HepG2 (cell line): ENCODE data around the gene HIF1AN. TPM values are rescaled to one million over a fixed set of nuclear protein-coding genes. Genes with fewer than 3 reads are reported as not detected.

ENCODE experiments used
- CERS6 ChIP-seq: sonication (generic); formaldehyde crosslinking; IDR thresholded peaks from 2 replicates; pipeline ENCODE4 v1.5.0; 2020; ENCODE audit warnings: missing genetic modification reagents
- FOXO1 ChIP-seq: sonication (generic); formaldehyde crosslinking; IDR thresholded peaks from 2 replicates; pipeline ENCODE4 v1.4.0; 2020; ENCODE audit warnings: missing genetic modification reagents
- KDM1A ChIP-seq: IDR thresholded peaks from 2 replicates; pipeline ENCODE4 v1.6.1; 2016; ENCODE audit warnings: missing compliant biosample characterization
- KMT2B ChIP-seq: IDR thresholded peaks from 2 replicates; pipeline ENCODE4 v1.6.1; 2016; ENCODE audit warnings: missing genetic modification reagents, missing compliant biosample characterization
- MATR3 ChIP-seq: sonication (generic); formaldehyde crosslinking; IDR thresholded peaks from 2 replicates; pipeline ENCODE4 v1.4.0; 2020; ENCODE audit warnings: missing genetic modification reagents
- PHB2 ChIP-seq: fragments of 450-650 bp; IDR thresholded peaks from 2 replicates; pipeline ENCODE4 v1.6.1; 2018; ENCODE audit not compliant: partially characterized antibody
- SETDB1 ChIP-seq: sonication (generic); formaldehyde crosslinking; IDR thresholded peaks from 2 replicates; pipeline ENCODE4 v1.5.1; 2020; ENCODE audit warnings: missing genetic modification reagents, mild to moderate bottlenecking, borderline replicate concordance
- SP2 ChIP-seq: sonication (generic); formaldehyde crosslinking; IDR thresholded peaks from 2 replicates; pipeline ENCODE4 v1.5.1; 2020; ENCODE audit warnings: mild to moderate bottlenecking, missing genetic modification reagents
- SPEN ChIP-seq: sonication (generic); formaldehyde crosslinking; IDR thresholded peaks from 2 replicates; pipeline ENCODE4 v1.5.1; 2020; ENCODE audit warnings: low read depth, mild to moderate bottlenecking, missing genetic modification reagents
- TBL1XR1 ChIP-seq: fragments of 150-350 bp; IDR thresholded peaks from 2 replicates; pipeline ENCODE4 v1.6.1; 2014; ENCODE audit warnings: borderline replicate concordance, low read length; ENCODE audit not compliant: partially characterized antibody
- TBX3 ChIP-seq: fragments of 450-650 bp; IDR thresholded peaks from 2 replicates; pipeline ENCODE4 v1.6.1; 2017; ENCODE audit warnings: antibody characterized with exemption, mild to moderate bottlenecking, inconsistent platforms, borderline replicate concordance
- ZC3H4 ChIP-seq: sonication (generic); formaldehyde crosslinking; IDR thresholded peaks from 2 replicates; pipeline ENCODE4 v1.4.0; 2020; ENCODE audit warnings: missing genetic modification reagents, borderline replicate concordance
- ZIK1 ChIP-seq: sonication (generic); formaldehyde crosslinking; IDR thresholded peaks from 2 replicates; pipeline ENCODE4 v1.5.0; 2020; ENCODE audit warnings: mild to moderate bottlenecking, low read depth, missing genetic modification reagents, borderline replicate concordance
- ZMYM4 ChIP-seq: sonication (generic); formaldehyde crosslinking; IDR thresholded peaks from 2 replicates; pipeline ENCODE4 v1.8.1; 2023; ENCODE audit warnings: mild to moderate bottlenecking, missing genetic modification reagents
- ZNF124 ChIP-seq: sonication (generic); formaldehyde crosslinking; IDR thresholded peaks from 2 replicates; pipeline ENCODE4 v1.4.0; 2020; ENCODE audit warnings: missing genetic modification reagents
- ZNF547 ChIP-seq: sonication (generic); formaldehyde crosslinking; IDR thresholded peaks from 2 replicates; pipeline ENCODE4 v1.5.1; 2020; ENCODE audit warnings: mild to moderate bottlenecking, missing genetic modification reagents
- ZNF629 ChIP-seq: sonication (generic); formaldehyde crosslinking; conservative IDR thresholded peaks from 2 replicates; pipeline ENCODE4 v1.5.0; 2020; ENCODE audit warnings: missing genetic modification reagents
- ZNF720 ChIP-seq: sonication (generic); formaldehyde crosslinking; IDR thresholded peaks from 2 replicates; pipeline ENCODE4 v1.4.0; 2020; ENCODE audit warnings: missing genetic modification reagents
- ZNF772 ChIP-seq: sonication (generic); formaldehyde crosslinking; IDR thresholded peaks from 2 replicates; pipeline ENCODE4 v1.5.0; 2020; ENCODE audit warnings: mild to moderate bottlenecking, missing genetic modification reagents
- ZNF790 ChIP-seq: sonication (generic); formaldehyde crosslinking; IDR thresholded peaks from 2 replicates; pipeline ENCODE4 v1.8.0; 2022; ENCODE audit warnings: missing genetic modification reagents, mild to moderate bottlenecking, borderline replicate concordance
- ZSCAN22 ChIP-seq: sonication (generic); formaldehyde crosslinking; IDR thresholded peaks from 2 replicates; pipeline ENCODE4 v1.4.0; 2020; ENCODE audit warnings: mild to moderate bottlenecking, missing genetic modification reagents
- polyA plus RNA-seq, 8 experiments: library from polyadenylated mRNA; depleted of rRNA in 3 of 8; stranded (reverse) in 7 of 8; unstranded in 1 of 8; fragments of >200 nt; fragmentation: Illumina TruSeq in 4 of 8; extraction: Trizol in 4 of 8; gene quantifications; 2 replicates each; pipeline versions ENCODE4 v1.2.1 to v1.2.3, GENCODE V29; 2011 to 2016; ENCODE audit warnings: low read depth in 4 of 8, missing spikeins in 1 of 8, mixed read lengths in 1 of 8; ENCODE audit not compliant: insufficient read depth in 1 of 8
- total RNA-seq, 5 experiments: library from RNA; depleted of rRNA; stranded (reverse); fragments of >200 nt; fragmentation: Illumina TruSeq; extraction: Trizol; gene quantifications; 2 replicates each; pipeline ENCODE4 v1.2.3, GENCODE V29; 2016; ENCODE audit warnings: low read depth in 1 of 5
- TF ChIP-seq, protein P1 (sequence below): sonication (generic); formaldehyde crosslinking; IDR thresholded peaks from 2 replicates; pipeline ENCODE4 v1.4.0; 2020; ENCODE audit warnings: missing genetic modification reagents, borderline replicate concordance
- TF ChIP-seq, protein P2 (sequence below): IDR thresholded peaks from 2 replicates; pipeline ENCODE4 v1.6.1; 2016; ENCODE audit warnings: mild to moderate bottlenecking, missing biosample characterization, missing genetic modification reagents
- TF ChIP-seq, protein P3 (sequence below): sonication (generic); formaldehyde crosslinking; IDR thresholded peaks from 2 replicates; pipeline ENCODE4 v1.4.0; 2020; ENCODE audit warnings: missing genetic modification reagents

Gene HIF1AN
- total and polyA plus RNA-seq, 2 of the 13 experiments (the other 11 are each of a cell fraction or from before 2014, with no cell fraction given) = 8.6 to 10.7 TPM

GRCh38 chr10:100529475-100530298 is 6.1 kb upstream of the HIF1AN start, which contains the start of gene NDUFB8 (continued):
- TF ChIP-seq, protein P1, sequence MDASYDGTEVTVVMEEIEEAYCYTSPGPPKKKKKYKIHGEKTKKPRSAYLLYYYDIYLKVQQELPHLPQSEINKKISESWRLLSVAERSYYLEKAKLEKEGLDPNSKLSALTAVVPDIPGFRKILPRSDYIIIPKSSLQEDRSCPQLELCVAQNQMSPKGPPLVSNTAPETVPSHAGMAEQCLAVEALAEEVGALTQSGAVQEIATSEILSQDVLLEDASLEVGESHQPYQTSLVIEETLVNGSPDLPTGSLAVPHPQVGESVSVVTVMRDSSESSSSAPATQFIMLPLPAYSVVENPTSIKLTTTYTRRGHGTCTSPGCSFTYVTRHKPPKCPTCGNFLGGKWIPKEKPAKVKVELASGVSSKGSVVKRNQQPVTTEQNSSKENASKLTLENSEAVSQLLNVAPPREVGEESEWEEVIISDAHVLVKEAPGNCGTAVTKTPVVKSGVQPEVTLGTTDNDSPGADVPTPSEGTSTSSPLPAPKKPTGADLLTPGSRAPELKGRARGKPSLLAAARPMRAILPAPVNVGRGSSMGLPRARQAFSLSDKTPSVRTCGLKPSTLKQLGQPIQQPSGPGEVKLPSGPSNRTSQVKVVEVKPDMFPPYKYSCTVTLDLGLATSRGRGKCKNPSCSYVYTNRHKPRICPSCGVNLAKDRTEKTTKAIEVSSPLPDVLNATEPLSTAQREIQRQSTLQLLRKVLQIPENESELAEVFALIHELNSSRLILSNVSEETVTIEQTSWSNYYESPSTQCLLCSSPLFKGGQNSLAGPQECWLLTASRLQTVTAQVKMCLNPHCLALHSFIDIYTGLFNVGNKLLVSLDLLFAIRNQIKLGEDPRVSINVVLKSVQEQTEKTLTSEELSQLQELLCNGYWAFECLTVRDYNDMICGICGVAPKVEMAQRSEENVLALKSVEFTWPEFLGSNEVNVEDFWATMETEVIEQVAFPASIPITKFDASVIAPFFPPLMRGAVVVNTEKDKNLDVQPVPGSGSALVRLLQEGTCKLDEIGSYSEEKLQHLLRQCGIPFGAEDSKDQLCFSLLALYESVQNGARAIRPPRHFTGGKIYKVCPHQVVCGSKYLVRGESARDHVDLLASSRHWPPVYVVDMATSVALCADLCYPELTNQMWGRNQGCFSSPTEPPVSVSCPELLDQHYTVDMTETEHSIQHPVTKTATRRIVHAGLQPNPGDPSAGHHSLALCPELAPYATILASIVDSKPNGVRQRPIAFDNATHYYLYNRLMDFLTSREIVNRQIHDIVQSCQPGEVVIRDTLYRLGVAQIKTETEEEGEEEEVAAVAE (CRISPR knock-in tag) = no peak
- TF ChIP-seq ZNF629 (no peak), ZNF720 (CRISPR knock-in tag) (no peak), SP2 (CRISPR knock-in tag) (no peak), SETDB1 (no peak), FOXO1 (no peak), KMT2B (CRISPR knock-in tag) (peak; percentile 47; the same call in 1 of the 2 replicates), CERS6 (CRISPR knock-in tag) (no peak), ZC3H4 (CRISPR knock-in tag) (no peak), ZNF772 (CRISPR knock-in tag) (no peak), SPEN (peak; percentile 69; the same call in 1 of the 2 replicates), ZNF547 (CRISPR knock-in tag) (no peak), KDM1A (CRISPR knock-in tag) (no peak), ZSCAN22 (CRISPR knock-in tag) (no peak), ZNF790 (no peak), ZNF124 (CRISPR knock-in tag) (no peak), PHB2 (no peak), MATR3 (CRISPR knock-in tag) (no peak), TBL1XR1 (no peak), TBX3 (no peak), ZIK1 (CRISPR knock-in tag) (no peak), ZMYM4 (CRISPR knock-in tag) (peak; percentile 43; the same call in 1 of the 2 replicates)
- TF ChIP-seq, protein P2, sequence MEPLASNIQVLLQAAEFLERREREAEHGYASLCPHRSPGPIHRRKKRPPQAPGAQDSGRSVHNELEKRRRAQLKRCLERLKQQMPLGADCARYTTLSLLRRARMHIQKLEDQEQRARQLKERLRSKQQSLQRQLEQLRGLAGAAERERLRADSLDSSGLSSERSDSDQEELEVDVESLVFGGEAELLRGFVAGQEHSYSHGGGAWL = no peak; the same call in 1 of the 2 replicates
- TF ChIP-seq, protein P3, sequence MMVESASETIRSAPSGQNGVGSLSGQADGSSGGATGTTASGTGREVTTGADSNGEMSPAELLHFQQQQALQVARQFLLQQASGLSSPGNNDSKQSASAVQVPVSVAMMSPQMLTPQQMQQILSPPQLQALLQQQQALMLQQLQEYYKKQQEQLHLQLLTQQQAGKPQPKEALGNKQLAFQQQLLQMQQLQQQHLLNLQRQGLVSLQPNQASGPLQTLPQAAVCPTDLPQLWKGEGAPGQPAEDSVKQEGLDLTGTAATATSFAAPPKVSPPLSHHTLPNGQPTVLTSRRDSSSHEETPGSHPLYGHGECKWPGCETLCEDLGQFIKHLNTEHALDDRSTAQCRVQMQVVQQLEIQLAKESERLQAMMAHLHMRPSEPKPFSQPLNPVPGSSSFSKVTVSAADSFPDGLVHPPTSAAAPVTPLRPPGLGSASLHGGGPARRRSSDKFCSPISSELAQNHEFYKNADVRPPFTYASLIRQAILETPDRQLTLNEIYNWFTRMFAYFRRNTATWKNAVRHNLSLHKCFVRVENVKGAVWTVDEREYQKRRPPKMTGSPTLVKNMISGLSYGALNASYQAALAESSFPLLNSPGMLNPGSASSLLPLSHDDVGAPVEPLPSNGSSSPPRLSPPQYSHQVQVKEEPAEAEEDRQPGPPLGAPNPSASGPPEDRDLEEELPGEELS = no peak
